Stimulated activated CD8-positive, alpha-beta memory T cell treated with anti-CD3 and anti-CD28 coated beads, Interleukin-2, amount 100 ng/mL, for 1 hour (primary cell): Measurements from ENCODE around the gene APBA2.

Experiments used
- DNase-seq, 2 donors: peaks; one replicate each; pipeline ENCODE4 v3.0.0-alpha.2; 2020; ENCODE audit warnings: low read depth in 2 of 2

APBA2 gene

DNA sequence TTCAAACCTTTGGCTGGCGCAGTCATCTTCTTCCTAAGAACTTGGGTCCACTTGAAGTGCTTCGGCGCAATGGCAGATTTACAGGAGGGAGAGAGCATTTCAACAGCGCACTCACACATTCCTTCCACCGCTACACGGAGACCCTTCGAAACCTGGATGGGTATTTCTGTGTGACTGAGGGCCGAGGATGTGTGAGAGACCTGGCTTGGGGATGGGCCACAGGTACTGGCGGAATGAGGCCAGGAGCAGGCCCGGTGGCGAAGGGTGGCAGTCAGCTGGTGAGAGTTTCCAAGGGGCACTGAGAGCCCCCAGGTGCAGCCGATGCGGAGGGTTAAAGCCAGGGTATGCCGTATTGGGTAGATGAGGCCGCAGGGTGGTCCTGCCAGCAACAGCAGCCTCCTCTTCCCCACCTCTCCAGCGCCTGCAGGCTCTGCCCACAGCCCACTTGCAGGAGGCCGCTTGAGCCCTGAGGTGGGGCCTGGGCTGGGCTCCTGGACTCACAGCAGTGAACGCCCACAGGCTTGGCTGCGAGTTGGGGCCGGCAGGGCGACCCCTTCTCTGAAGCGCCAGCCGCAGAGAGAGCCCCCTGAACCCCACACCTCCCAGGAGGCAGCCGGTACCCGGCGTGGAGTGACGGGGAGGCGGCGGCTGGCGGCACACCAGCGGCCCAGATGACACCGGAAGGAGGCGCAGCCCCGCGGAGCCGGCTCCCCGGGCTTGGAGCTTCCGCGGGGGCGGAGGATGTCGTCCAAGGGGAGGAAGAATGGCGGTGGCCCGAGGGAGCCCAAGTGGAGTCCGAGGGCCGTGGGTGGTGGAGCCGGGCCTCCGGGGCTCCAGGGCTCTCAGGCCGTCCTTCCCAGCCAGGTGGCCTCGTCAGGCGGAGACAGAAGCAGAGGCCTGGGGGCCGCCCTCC lies 217.4 kb downstream of the APBA2 start:
- DNase-seq, result no peak

DNA sequence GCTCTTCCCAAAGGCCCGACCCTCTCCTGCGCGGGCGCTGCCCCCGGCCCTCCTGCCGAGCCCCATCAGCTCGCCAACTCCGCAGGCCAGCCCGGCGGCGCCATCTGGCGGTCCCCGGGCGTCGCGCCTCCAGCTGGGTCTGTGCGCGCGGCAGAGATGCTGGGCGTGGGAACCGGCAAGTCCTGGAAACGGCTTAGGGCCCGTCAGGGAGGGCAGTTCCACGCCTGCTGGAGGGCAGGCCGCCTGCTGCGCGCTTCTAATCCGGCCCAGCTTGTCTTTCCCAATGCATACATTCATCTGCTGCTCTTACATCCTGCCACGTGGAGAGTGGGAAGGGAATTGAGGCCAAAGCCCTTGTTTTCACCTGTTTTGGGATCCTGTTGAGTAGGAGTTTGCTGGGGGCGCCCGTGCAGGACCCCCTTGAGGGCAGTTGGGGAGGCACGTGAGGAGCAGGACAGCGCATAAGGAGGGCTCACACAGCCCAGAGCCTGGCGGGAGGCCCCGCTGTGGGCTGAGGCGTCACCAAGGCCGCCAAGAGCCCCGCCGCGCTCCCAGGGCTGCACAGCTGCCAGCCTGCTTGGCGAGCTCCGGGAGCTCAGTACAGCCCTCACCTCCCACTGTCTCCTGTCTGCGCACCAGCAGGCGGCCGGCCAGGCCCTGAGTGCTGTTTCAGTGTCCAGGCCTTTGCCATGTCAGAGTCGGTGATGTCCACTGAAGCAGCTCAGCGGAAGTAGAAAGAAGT lies 218.2 kb downstream of the APBA2 start:
- DNase-seq, result no peak

DNA sequence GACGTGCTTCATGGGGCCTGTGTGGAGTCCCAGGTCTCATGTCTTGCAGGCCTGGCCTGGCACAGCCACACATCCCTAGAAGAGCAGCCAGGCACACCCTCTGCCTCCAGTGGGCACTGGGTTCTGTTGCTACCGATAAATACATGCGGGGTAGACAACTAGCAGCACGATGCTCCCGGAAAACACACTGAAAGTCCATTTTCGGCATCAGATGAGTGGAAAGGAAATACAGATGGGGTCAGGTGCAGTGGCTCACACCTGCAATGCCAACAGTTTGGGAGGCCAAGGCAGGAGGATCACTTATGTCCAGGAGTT lies 218.7 kb downstream of the APBA2 start:
- no peak for DNase-seq

DNA sequence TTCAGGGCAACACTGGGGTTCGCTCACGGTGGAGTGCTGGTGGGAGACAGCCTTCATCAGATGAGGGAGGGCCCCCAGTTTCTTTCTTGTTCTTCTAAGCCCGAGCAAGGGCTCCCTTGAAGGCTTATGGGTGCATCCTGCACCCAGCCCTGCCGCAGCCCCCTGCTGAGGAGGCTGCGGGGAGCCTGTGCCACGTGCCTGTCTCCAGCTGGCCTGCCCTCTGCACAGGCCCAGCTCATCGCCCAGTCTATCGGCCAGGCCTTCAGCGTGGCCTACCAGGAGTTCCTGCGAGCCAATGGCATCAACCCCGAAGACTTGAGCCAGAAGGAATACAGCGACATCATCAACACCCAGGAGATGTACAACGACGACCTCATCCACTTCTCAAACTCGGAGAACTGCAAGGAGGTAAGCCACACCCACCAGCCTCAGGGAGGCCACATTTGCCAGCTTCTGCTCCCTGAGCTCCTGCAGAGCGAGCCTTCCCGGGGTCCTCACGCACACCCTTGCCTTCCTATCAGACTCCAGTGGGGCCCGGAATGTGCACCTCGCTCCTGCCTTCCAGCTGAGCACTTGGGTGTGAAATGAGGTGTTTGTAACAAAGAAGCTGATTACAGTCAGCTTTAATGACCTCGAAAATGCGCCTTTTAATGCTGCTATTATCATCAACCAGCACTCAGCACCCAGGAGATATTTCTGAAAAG lies 219.5 kb downstream of the APBA2 start:
- DNase-seq, result no peak

DNA sequence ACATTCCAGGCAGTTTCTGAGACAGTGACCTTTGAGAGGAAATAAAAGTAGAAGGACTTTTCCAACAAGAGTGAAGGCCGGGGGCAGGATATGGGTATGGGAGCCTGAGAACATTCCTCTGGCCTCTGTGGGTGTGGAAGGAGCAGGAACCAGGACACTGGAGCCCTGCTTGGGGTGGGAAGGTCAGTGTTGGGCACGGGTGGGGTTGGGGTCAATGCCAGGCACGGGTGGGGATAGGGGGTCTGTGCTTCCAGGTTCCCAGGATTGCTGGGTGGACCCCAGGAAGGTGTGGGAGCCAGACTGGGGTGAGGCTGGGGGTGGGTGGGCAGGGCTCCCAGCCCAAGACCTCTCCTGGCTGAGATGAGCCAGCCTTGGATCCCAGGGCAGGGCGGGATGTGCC lies 220.3 kb downstream of the APBA2 start:
- DNase-seq, result no peak

DNA sequence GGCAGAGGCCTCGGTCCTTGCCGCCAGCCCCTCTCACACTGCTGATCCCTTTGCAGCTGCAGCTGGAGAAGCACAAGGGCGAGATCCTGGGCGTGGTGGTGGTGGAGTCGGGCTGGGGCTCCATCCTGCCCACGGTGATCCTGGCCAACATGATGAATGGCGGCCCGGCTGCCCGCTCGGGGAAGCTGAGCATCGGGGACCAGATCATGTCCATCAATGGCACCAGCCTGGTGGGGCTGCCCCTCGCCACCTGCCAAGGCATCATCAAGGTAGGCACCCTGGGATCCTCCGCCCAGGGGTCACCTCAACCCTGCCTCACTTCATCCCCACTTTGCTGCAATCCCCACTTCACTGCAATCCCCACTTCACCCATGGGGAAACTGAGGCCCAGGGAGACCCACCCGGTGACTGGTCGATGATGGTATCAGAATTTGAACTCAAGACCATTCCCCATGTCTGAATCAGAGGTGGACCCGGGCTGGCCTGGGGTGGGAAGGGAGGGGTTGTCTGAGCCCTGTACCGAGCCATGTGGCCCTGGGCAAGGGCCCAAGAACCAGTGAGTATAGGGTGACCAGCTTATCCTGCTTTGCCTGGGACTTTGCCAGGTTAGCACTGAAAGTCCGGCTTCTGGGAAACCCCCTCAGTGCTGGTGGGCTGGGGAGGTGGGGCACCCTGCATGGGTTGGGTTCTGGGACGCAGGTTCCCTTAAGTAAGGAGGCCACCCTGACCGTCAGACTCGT lies 220.9 kb downstream of the APBA2 start:
- DNase-seq, result no peak

DNA sequence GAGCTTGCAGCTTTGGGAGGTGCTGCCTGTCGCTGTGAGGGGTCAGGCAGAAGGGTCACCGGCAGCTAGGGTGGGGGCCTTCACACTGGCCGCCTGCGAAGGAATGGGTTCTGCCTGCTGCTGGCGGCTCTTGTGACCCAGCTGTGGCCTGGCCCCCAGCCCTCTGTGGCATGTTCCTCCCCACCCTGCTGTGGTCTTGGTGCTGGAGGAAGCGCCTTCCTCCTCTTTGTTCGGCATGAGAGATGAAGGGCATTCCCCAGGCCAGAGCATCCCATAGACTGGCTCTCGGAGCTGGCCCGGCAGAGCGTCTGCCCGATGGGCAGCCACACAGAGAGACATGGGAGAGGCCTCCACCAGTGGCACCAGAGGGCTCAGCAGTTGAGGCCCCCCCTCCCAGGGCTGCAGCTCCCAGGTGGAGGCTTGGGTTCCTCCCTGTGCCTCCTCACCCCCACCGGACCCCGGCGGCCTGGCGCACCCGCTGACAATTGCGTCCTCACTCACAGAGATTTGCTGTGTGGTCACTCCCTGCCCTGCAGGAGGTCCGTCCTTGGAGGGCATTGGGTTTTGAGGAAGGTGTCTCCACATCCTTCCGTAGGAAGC lies 221.6 kb downstream of the APBA2 start:
- DNase-seq, result no peak

DNA sequence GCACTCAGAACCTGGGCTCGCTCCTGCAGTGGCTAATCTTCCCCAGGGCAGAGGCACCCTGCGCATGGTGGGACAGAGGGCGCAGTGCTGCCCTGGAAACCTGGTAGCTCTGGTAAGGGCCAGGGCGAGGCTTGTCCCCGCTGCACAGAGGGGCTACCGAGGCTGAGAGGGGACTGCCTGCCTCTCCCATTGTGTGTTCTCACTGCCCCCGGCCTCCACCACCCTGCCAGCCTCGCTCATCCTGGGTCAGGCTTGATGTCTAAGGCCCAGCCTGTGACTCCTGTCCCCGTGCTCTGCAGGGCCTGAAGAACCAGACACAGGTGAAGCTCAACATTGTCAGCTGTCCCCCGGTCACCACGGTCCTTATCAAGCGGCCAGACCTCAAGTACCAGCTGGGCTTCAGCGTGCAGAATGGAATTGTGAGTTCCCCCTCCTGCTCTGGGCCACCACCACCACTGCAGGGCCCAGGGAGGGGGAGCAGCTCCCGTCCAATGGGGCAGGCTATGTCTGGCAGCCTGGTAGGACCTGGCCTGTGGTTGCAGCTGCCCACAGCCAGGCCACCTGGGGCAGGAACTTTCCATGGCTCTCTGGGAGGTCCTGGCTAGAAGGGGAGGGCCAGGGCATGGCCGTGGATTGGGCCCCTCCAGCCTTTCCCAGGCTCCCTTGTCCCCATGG lies 222.3 kb downstream of the APBA2 start:
- no peak for DNase-seq

DNA sequence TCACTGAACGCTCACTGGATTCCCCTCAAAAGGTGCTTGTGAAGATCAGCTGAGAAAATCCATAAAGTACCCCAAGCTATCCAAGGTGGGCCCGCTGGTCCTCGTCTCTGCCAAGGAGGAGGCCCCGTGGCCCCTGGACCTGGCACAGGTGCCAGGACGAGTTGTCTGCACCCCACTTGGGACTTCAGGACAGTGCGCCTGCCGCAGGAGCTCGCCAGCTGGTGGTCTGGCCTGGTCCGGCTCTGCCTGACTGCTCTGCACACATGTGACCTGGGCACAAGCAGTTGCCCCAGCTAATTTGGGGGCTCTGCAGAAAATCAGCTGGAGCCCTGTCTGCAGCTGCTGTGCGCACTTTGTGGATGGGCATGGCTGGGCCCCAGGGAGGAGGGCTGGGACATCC lies 224.0 kb downstream of the APBA2 start:
- no peak for DNase-seq

DNA sequence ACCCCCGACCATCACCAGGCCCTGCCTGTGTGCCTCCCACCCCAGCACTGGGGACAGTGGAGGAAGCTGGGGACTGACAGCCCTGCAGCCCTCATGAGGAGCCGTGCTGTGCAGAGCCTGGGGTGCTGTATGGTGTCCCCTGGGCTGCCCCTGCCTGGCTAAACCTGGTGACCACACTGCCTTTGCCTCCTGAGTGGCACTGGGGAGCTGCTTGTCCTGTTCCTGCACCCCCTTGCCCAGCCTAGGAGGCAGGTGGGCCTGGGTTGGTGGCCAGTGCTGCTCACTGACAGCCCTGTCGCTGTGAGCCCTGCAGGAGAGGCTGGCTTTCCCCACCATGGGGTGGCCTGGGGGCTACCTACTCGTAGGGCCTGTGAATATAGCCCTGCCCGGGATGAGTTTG lies 224.4 kb downstream of the APBA2 start:
- no peak for DNase-seq

DNA sequence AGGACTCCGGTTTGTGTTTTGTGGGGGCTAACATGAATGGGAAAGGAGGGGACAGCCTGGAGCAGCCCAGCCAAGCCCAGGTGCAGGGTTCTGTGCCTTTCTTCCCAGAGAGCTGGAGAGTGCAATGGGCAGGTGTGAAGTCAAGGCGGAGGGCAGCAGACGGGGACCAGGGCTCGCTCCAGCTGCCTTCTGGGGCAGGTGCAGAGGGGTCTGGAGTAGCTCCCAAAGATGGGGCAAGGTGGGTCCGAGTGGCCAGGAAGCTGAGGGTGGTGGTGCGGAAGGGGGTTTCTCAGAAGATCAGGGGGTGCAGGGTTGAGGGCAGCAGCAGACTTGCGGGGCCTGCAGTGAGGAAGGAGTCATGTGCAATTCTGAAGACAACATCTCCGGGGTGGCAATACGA lies 225.0 kb downstream of the APBA2 start:
- no peak for DNase-seq

DNA sequence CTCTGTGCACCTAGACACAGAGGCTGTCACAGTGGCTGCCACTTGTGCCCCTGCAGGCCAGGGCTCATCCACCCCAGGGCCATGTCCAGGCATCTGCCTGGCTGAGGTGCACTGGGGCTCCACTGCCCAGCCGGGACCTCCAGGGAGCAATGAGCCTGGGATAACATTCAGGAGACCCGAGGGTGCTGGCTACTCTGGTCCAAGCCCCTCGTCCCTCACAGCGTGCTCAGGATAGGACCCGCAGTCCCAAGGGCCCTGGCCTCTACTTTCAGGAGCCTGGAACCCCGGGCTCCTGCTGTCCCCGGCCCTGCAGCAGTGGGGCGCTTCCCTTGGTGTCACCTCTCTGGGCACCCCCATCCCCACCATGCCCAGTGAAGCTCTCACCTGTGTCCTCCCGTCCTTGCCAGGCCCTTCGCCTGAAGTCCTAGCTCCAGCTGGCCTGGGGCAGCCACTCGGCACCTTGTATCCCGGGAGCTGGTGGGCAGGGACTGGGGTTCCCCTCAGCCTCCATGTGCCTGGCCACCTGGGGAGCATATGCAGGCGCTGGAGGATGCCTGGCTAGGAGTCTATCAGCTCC lies 226.0 kb downstream of the APBA2 start:
- DNase-seq, result no peak

DNA sequence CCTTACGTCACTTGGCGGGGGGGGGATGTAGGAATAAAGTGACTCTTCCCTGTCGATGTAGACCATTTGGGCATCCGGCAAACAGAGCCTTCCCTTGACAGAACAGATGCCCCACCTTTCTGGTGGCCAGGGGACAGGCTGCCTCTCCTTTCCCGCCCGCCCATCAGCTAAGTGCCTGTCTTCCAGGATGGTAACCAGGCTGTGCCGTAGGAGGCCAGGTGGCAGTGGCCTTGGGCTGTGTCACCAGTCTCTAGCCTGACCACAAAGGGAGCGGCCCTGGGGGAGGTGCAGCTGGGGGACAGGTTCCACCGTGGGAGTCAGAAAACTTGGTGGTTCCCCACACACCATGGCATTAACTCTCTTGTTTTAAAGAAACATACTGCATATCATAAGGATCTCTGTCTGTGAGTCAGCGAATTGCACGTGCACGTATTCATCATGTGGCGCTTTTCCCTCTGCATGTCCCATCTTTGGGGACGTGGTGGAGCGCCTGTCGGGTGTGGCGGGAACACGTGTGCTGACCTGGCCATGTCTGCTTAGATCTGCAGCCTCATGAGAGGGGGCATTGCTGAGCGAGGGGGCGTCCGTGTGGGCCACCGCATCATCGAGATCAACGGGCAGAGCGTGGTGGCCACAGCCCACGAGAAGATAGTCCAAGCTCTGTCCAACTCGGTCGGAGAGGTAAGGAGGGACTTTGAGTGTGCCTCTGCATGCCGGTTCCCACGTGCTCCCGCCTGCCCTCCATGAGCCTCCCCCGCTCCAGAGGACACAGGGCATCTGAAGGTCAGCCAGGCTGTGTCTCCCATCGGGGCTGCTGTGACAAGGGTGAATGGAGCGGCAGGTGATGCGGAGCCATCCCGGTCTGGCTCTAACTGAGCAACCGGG lies 227.8 kb downstream of the APBA2 start:
- no peak for DNase-seq

DNA sequence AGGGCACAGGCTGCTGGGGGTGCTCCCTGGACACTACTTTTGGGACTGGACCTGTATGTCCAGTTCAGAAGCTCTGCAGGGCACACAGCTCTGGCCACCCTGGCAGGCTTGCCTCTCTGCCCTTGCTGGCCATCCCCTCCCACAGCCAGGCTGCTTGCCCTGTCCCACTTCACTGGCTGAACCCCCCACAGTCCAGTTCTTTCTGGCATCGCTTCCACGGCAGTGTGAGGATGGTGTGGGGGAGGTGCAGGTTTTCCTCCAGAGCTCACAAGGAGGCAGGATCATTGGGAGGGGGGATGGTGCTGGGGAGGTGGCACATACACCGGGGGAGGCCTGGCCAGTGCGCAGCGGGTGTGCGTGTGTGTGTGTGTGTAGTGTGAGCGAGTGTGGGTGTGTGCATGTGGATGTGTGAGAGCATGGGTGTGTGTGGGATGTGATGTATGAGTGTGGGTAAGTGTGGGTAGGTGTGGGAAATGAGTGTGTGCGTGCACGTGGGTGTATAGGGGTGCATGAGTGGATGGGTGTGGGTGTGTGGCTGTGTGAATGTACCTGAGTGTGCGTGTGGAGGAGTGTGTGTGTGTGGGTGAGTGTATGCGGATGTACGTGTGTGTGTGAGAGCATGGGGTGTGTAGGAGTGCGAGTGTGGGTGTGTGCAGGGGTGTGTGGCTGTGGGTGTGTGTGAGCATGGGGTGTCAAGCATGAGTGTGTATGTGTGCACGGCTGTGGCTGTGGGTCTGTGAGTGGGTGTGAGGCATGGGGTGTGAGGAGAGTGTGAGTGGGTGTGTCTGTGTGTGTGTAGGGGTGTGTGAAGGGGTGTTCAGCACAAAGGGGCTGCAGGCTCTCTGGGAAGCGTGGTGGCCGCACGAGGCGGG lies 228.7 kb downstream of the APBA2 start:
- no peak for DNase-seq

DNA sequence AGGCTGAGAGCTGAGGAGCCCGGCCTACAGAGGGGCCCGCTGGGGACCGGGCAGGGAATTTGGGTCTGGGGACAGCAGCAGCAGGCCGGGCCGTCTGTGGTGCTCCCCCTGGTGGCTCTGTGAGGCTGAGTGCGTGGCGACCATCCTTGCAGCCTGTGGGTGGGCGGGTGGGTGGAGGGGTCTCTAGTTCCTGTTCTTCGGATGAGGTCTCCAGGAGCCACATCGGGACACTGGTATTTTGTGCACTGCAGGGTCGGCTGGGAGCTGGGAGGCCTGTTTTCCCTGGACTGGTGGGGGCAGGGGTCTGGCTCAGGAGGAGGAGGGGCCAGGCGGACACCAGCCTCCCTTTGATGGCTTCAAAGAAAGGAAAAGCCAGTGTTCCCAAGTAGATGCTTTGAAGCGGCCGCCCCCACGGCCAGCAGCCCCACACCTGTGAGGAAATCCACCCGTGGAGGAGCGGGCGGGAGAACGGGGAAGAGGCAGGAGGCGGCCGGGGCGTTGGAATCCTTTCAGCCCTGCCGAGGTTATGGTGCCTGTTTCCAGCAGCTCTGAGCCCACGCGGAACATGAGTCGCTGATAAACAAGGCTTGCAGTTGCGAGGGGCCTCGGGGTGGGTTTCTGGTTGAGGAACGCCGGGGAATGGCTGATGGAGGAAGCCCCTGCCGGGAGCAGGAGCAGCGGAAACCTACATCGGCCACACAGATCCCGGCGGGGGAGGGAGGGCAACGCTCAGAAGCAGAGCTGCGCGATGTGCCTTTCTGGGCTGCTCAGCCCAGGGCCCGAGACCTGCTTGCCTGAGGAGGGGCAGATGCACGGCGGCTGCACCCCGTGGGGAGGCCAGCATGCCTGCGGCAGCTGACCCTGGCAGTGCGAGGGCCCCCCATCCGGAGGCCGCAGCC lies 229.6 kb downstream of the APBA2 start:
- no peak for DNase-seq

DNA sequence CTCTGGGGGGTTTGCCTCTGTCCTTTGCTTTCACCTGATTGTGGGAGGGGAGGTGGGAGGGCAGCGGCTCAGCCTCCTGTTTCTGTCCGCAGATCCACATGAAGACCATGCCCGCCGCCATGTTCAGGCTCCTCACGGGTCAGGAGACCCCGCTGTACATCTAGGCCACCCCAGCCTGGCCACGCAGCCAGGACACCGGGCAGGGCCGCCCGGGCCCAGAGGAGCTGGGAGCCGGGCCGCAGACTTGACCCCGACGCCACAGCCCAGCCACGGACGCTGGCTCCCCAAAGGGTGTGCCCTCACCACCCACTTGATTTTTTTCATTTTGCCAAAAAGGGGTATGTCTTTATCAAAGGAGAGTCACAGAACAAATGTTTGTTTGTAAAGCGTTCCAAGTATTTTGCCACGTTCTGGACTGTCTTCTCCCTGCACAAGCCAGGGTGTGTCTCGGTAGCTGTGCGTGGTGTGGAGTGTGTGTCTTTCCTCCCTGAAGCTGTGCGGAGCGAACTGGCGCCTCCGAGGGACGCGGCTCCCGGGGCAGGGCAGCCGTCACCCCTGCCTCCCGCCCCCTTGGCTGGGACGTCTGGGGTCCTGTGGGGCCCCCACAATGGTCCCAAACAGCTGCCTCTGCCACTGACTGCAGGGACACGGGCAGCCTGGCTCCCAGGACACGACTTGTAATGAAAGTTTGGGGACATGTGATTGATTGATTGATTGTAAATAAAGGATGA lies 231.4 kb downstream of the APBA2 start:
- DNase-seq, result no peak

DNA sequence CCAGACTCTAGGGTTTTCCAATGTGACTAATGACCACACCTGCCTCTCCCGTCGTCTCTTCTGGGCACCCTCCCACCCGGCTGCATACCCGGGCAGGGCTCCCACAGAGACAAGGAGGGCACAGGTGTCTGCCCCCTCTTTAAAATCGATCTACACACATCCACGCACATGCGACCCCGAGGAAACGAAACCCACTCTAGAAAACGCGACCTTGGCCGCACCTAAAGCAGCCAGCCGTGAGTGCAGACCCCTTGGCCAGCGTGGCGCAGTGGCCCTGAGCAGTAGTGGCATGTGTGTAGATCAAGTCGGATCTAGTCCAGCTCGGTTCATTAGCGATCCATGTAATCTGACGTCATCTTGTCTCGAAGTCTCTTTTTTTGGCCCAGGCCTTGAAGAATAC lies 232.0 kb downstream of the APBA2 start:
- DNase-seq, result no peak
